IPS-11a (cell line): ENCODE measurements around the gene CACNA1A.
"Not testable (repeated sequence)": the region's sequence is repeated elsewhere in the genome, so short reads cannot be mapped to it uniquely, and the experiment has no call there.

Source experiments
- H3K4me3 ChIP-seq: one replicate; pipeline ENCODE4 v1.5.1; 2013; ENCODE audit warnings: low read depth, low read length, control low read depth

The CACNA1A gene

DNA sequence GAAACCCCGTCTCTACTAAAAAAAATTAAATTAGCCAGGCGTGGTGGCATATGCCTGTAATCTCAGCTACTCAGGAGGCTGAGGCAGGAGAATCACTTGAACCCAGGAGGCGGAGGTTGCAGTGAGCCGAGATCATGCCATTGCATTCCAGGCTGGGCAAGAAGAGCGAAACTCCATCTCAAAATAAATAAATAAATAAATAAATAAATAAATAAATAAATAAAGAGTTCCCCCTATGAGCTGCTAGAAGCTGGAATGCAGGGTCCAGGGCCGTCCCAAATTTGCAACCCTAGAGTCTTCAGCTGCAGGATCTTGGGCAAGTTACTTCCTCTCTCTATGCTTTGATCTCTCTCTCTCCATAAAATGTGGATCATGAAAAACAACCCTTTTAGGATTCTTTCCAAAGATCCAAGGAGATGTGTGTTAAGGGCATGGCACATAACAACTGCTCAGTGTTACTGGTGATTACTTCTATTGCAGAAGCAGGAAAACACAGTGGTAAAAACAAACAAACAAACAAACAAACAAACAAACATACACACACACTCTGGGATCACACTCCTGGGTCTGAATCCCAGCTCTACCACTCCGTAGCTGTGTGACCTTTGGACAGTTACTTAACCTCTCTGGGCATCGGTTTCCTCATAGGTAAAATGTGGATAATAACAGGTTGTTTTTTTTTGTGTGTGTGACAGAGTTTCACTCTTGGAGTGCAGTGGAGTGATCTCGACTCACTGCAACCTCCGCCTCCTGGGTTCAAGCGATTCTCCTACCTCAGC lies 78.8 kb downstream of the CACNA1A start:
- no peak overlapping the region for H3K4me3 ChIP-seq

DNA sequence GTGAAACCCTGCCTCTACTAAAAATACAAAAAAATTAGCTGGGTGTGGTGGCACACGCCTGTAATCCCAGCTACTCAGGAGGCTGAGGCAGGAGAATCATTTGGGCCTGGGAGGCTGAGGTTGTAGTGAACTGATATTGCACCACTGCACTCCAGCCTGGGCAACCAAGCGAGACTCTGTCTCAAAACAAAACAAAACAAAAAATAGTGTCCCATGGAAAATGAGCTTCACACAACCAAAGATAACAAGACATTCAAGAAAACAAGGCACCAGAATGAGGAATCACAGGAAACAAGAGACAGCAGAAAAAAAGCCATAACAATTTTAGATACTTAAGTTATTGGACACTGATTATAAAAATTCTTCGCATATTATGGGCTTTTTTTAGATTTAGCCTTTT lies 80.4 kb downstream of the CACNA1A start:
- not testable (repeated sequence) for H3K4me3 ChIP-seq

GRCh38 chr19:13425151-13425550 lies 81.1 kb downstream of the CACNA1A start:
- H3K4me3 ChIP-seq: no peak overlapping the region

GRCh38 chr19:13420780-13421179 lies 85.5 kb downstream of the CACNA1A start:
- H3K4me3 ChIP-seq: no peak overlapping the region

GRCh38 chr19:13417054-13417453 lies 89.2 kb downstream of the CACNA1A start:
- H3K4me3 ChIP-seq: no peak overlapping the region

- H3K4me3 ChIP-seq: no peak overlapping the region
Observed at GRCh38 chr19:13411899-13412298, 94.4 kb downstream of the CACNA1A start.

GRCh38 chr19:13410946-13411345 lies 95.3 kb downstream of the CACNA1A start:
- H3K4me3 ChIP-seq: no peak overlapping the region

- no peak overlapping the region for H3K4me3 ChIP-seq
Observed at GRCh38 chr19:13408889-13409518, 97.3 kb downstream of the CACNA1A start.

DNA sequence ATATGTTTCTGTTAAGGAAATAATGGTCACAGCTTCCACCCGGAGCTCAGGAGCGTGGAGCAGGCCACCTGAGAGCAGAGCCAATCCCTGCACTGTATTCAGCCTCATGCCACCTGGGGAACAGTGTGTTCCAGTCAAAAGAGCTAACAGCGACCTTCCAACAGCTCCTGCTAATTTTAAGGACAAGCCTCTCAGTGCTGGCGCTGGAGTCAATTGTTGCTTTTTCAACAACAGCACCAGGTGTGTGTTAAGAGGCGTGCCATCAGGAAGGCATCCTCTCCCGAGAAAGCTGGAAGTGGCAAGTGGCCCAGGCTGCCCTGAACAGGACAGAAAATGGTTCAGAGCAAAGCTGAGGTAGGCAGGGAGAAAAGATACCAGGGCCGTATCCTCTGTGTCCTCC lies 102.0 kb downstream of the CACNA1A start:
- H3K4me3 ChIP-seq: no peak overlapping the region

- H3K4me3 ChIP-seq: no peak overlapping the region
Observed at GRCh38 chr19:13401388-13401787, 104.9 kb downstream of the CACNA1A start.

- no peak overlapping the region for H3K4me3 ChIP-seq
Observed at GRCh38 chr19:13400296-13400695, 106.0 kb downstream of the CACNA1A start.

- H3K4me3 ChIP-seq: no peak overlapping the region
Observed at GRCh38 chr19:13399746-13400145, 106.5 kb downstream of the CACNA1A start.

DNA sequence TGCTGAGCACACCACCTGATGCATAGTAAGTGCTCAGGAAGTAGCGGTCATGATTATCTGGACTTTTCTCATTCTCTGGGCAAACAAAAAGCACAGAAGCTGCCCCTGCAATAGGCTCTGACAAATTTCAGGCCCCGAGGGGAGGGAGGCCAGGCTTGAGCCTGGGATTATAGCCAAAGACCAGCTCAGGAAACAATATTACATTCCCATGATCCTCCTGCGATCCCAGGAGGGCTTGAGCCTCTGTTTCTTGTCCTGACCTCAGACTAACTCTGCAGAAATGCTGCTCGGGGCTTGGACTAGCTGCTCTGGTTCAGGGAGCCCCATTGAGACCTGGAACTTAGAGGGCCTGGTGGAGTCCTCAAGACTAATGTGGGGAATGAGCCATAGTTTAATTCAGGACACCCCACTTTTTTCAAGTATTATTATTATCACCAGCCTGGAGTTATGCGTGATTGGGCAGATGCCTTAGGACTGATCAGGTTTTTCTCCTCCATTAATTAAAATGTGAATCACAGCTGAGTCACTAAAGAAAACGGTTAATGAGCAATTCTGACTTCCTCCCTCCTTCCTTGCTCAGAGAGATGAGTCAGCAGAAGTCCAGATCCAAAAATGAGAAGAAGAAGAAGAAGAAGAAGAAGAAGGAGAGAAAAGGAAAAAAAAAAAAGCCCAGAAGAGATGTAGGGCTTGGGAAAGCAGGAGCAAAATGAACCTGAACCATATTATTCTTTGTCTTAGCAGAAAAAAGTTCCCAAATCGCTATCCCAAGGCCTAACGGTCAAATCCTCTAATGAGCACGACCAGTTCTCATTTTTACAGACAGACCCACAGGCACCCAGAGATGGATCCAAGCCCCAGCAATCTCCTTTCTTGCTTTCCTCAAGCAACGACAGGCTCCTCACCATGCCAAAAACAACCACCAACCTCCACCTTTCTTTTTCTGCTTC lies 107.2 kb downstream of the CACNA1A start:
- H3K4me3 ChIP-seq: no peak overlapping the region

- H3K4me3 ChIP-seq: no peak overlapping the region
Observed at GRCh38 chr19:13398182-13398581, 108.1 kb downstream of the CACNA1A start.

GRCh38 chr19:13396250-13397080 lies 109.8 kb downstream of the CACNA1A start:
- H3K4me3 ChIP-seq: no peak overlapping the region

- H3K4me3 ChIP-seq: no peak overlapping the region
Observed at GRCh38 chr19:13382633-13382938, 123.7 kb downstream of the CACNA1A start.

GRCh38 chr19:13381827-13382632 lies 124.2 kb downstream of the CACNA1A start:
- no peak overlapping the region for H3K4me3 ChIP-seq

- H3K4me3 ChIP-seq: no peak overlapping the region
Observed at GRCh38 chr19:13376537-13376936, 129.7 kb downstream of the CACNA1A start.

- no peak overlapping the region for H3K4me3 ChIP-seq
Observed at GRCh38 chr19:13373599-13373998, 132.7 kb downstream of the CACNA1A start.

DNA sequence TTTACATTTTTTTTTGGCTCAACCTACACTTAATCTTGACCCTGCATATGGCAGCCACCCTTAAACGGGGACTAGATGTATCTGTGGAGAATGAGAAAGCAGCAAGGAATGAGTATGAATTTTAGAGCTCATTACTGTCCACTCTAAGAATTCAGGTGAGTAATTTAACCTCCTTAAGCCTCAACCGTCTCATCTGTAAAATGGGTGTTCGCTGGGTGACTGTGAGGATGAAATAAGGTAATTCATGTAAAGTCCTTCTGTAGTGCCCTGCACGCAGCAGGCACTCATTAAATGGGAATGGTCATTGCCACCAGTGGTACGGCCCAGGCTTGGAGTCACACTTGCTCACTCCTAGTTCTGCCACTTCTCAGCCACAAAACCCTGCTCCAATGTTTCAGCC lies 135.3 kb downstream of the CACNA1A start:
- no peak overlapping the region for H3K4me3 ChIP-seq
